GM12878 (cell line): ENCODE data around the gene CNTNAP2. TPM values are rescaled to one million over a fixed set of nuclear protein-coding genes. Genes with fewer than 3 reads are reported as not detected.

Source experiments
- ATAC-seq: fragments of 200-7000 bp; cut with Tn5 transposase; 3 replicates; pipeline ENCODE4 v1.9.1; 2020; ENCODE audit warnings: mild to moderate bottlenecking, moderate library complexity
- BruUV-seq: library from RNA; stranded (reverse); fragments of 400-500 nt; replicated peaks from 2 replicates; lab custom pipeline; 2021; lab: Mats Ljungman, UMichigan
- CTCF ChIA-PET: fragments of 300-600 bp; sonication (Branson Sonifier 250); formaldehyde crosslinking; extraction: SDS; loops from one replicate; lab custom pipeline; 2021; ENCODE audit warnings: inconsistent platforms; lab: Yijun Ruan, JAX
- POLR2A ChIA-PET: fragments of 350-600 bp; formaldehyde crosslinking; extraction: SDS; loops from one replicate; lab custom pipeline; 2021; ENCODE audit warnings: inconsistent platforms; lab: Charles Lee
- RAD21 ChIA-PET: fragments of 300-600 bp; sonication (Branson Sonifier 250); formaldehyde crosslinking; loops from one replicate; lab custom pipeline; 2023; ENCODE audit warnings: antibody characterized with exemption; ENCODE audit not compliant: unreplicated experiment; lab: Charles Lee
- SMC1A ChIA-PET: fragments of 300-600 bp; sonication (Branson Sonifier 250); formaldehyde crosslinking; loops from one replicate; lab custom pipeline; 2023; ENCODE audit not compliant: unreplicated experiment, uncharacterized antibody; lab: Charles Lee
- DNase-seq: peaks from one replicate; pipeline ENCODE4 v3.0.0-alpha.2; 2011; ENCODE audit warnings: low read depth, low spot score
- FAIRE-seq: peaks from 3 replicates; lab custom pipeline; 2011; peaks lifted over from hg19 to GRCh38; lab: Jason Lieb, UNC
- H2AFZ ChIP-seq: 2 replicates; pipeline ENCODE4 v1.6.0; 2011; ENCODE audit warnings: low read depth, low read length, control low read depth; ENCODE audit not compliant: control insufficient read depth
- H3K27ac ChIP-seq: 2 replicates; pipeline ENCODE4 v1.5.1; 2011; ENCODE audit warnings: control low read depth; ENCODE audit not compliant: control insufficient read depth, insufficient read depth
- H3K27me3 ChIP-seq, 2 experiments: replicated peaks in 1 of 2; 2 replicates each; pipeline versions ENCODE4 v1.6.0 to v1.6.1; 2011; ENCODE audit warnings: low read length in 1 of 2; ENCODE audit not compliant: control insufficient read depth in 2 of 2, insufficient read depth in 2 of 2
- H3K36me3 ChIP-seq, 2 experiments: 2 replicates each; pipeline ENCODE4 v1.5.1; 2011; ENCODE audit warnings: low read length in 1 of 2; ENCODE audit not compliant: control insufficient read depth in 2 of 2, insufficient read depth in 2 of 2
- H3K4me1 ChIP-seq: 2 replicates; pipeline ENCODE4 v1.6.1; 2011; ENCODE audit warnings: mild to moderate bottlenecking, low read length, moderate library complexity, mixed read lengths; ENCODE audit not compliant: control insufficient read depth, insufficient read depth
- H3K4me2 ChIP-seq: 2 replicates; pipeline ENCODE4 v1.6.0; 2011; ENCODE audit warnings: control low read depth; ENCODE audit not compliant: control insufficient read depth, insufficient read depth
- H3K4me3 ChIP-seq: fragments of 200-600 bp; sonication (generic); 2 replicates; pipeline ENCODE4 v1.5.1; 2016
- H3K79me2 ChIP-seq: 2 replicates; pipeline ENCODE4 v1.6.0; 2011; ENCODE audit warnings: low read length; ENCODE audit not compliant: control insufficient read depth, insufficient read depth
- H3K9ac ChIP-seq: 2 replicates; pipeline ENCODE4 v1.8.0; 2011; ENCODE audit warnings: low read length, control low read depth, mixed read lengths; ENCODE audit not compliant: control insufficient read depth, insufficient read depth
- H3K9me3 ChIP-seq: replicated peaks from 3 replicates; pipeline ENCODE4 v1.5.1; 2011; ENCODE audit warnings: mild to moderate bottlenecking, low read length; ENCODE audit not compliant: control insufficient read depth, insufficient read depth
- H4K20me1 ChIP-seq: 2 replicates; pipeline ENCODE4 v1.6.0; 2011; ENCODE audit not compliant: control insufficient read depth, insufficient read depth
- BACH1 ChIP-seq: fragments of 450-650 bp; IDR thresholded peaks from 2 replicates; pipeline ENCODE4 v1.6.1; 2017; ENCODE audit warnings: mild to moderate bottlenecking, borderline replicate concordance
- WGBS: methylation state at CpG from one replicate; pipeline ENCODE4 v1.1.6; 2016; ENCODE audit warnings: low lambda C conversion rate; ENCODE audit not compliant: insufficient replicate concordance, insufficient coverage; ENCODE audit errors: missing lambda C conversion rate; 5-methylcytosine and 5-hydroxymethylcytosine counted together
- in situ Hi-C: fragments of 300-500 bp; cut with MboI; formaldehyde crosslinking; loops from 9 replicates; pipeline ENCODE4 v1.14.3; 2018; ENCODE audit warnings: mixed read lengths
- intact Hi-C: fragments of 100-400 bp; cut with micrococcal nuclease; formaldehyde crosslinking; loops from one replicate; pipeline ENCODE4 v1.14.2; 2022; ENCODE audit not compliant: unreplicated experiment
- polyA plus RNA-seq, 11 experiments: library from polyadenylated mRNA; depleted of rRNA in 4 of 11; unstranded in 6 of 11; stranded (reverse) in 5 of 11; fragments of >200 nt; fragmentation: Nextera tagmentation in 4 of 11; fragmentation: Illumina TruSeq in 1 of 11; extraction: Ambion mirVana in 4 of 11; extraction: Trizol in 1 of 11; gene quantifications; 1 replicate in 1 of 11; 2 replicates in 10 of 11; pipeline versions ENCODE4 v1.2.1 to v1.2.3, GENCODE V29; 2011 to 2016; ENCODE audit warnings: inconsistent platforms in 2 of 11, missing spikeins in 2 of 11, low read depth in 1 of 11
- total RNA-seq, 4 experiments: library from RNA; depleted of rRNA in 3 of 4; stranded (reverse); fragments of >200 nt in 3 of 4; fragmentation: Illumina TruSeq in 1 of 4; extraction: Trizol in 1 of 4; gene quantifications; 2 replicates each; pipeline versions ENCODE4 v1.2.1 to v1.2.3, GENCODE V29; 2013 to 2021
- TF ChIP-seq, protein P1 (sequence below): fragments of 450-650 bp; IDR thresholded peaks from 2 replicates; pipeline ENCODE4 v1.6.1; 2016; ENCODE audit warnings: mild to moderate bottlenecking
- TF ChIP-seq, protein P2 (sequence below): fragments of 450-650 bp; conservative IDR thresholded peaks from 2 replicates; pipeline ENCODE4 v1.6.1; 2017; ENCODE audit warnings: mild to moderate bottlenecking, moderate library complexity
- TF ChIP-seq, protein P3 (sequence below): fragments of 150-350 bp; IDR thresholded peaks from 2 replicates; pipeline ENCODE4 v1.6.1; 2016; ENCODE audit warnings: low read depth, low read length

Gene CNTNAP2
- total and polyA plus RNA-seq, 10 of the 15 experiments (the other 5 are each of a cell fraction or from before 2014, with no cell fraction given) = 0.03 to 0.08 (median 0.03) TPM; not detected in 7

DNA sequence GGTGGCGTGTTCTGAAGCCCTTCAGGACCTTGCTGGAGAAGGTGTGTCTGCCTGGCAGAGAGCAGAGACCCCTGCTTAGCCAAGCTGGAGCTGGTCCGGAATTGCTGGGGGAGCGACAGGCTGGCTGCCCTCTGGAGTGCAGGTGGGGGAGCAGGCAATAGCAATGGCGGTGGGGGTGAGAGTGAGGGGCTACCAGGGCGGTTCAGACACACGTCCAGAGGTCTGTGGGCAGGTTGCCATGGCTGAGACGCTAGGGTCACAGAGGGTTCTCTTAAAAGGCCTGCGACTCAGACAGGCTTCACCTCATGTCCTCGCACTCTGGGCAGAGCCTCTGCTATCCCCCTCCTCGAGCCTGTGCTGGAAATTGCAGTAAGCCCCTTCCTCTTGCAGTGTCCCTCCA lies 2144.9 kb downstream of the CNTNAP2 start:
- no peak for DNase-seq

More for the DNA sequence above, 2144.9 kb downstream of the CNTNAP2 start:
- Histone ChIP-seq H3K27me3 (no peaks in the 10 kb centered on the region; a peak in 1 of 4 replicates), H3K9me3 (no peaks in the 10 kb centered on the region), H3K4me2 (no peak overlapping the region), H3K4me3 (no peak overlapping the region)
- TF ChIP-seq, protein P1, sequence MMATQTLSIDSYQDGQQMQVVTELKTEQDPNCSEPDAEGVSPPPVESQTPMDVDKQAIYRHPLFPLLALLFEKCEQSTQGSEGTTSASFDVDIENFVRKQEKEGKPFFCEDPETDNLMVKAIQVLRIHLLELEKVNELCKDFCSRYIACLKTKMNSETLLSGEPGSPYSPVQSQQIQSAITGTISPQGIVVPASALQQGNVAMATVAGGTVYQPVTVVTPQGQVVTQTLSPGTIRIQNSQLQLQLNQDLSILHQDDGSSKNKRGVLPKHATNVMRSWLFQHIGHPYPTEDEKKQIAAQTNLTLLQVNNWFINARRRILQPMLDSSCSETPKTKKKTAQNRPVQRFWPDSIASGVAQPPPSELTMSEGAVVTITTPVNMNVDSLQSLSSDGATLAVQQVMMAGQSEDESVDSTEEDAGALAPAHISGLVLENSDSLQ = no peak
- TF ChIP-seq, protein P2, sequence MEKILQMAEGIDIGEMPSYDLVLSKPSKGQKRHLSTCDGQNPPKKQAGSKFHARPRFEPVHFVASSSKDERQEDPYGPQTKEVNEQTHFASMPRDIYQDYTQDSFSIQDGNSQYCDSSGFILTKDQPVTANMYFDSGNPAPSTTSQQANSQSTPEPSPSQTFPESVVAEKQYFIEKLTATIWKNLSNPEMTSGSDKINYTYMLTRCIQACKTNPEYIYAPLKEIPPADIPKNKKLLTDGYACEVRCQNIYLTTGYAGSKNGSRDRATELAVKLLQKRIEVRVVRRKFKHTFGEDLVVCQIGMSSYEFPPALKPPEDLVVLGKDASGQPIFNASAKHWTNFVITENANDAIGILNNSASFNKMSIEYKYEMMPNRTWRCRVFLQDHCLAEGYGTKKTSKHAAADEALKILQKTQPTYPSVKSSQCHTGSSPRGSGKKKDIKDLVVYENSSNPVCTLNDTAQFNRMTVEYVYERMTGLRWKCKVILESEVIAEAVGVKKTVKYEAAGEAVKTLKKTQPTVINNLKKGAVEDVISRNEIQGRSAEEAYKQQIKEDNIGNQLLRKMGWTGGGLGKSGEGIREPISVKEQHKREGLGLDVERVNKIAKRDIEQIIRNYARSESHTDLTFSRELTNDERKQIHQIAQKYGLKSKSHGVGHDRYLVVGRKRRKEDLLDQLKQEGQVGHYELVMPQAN = no peak
- no peak for TF ChIP-seq BACH1
- TF ChIP-seq, protein P3, sequence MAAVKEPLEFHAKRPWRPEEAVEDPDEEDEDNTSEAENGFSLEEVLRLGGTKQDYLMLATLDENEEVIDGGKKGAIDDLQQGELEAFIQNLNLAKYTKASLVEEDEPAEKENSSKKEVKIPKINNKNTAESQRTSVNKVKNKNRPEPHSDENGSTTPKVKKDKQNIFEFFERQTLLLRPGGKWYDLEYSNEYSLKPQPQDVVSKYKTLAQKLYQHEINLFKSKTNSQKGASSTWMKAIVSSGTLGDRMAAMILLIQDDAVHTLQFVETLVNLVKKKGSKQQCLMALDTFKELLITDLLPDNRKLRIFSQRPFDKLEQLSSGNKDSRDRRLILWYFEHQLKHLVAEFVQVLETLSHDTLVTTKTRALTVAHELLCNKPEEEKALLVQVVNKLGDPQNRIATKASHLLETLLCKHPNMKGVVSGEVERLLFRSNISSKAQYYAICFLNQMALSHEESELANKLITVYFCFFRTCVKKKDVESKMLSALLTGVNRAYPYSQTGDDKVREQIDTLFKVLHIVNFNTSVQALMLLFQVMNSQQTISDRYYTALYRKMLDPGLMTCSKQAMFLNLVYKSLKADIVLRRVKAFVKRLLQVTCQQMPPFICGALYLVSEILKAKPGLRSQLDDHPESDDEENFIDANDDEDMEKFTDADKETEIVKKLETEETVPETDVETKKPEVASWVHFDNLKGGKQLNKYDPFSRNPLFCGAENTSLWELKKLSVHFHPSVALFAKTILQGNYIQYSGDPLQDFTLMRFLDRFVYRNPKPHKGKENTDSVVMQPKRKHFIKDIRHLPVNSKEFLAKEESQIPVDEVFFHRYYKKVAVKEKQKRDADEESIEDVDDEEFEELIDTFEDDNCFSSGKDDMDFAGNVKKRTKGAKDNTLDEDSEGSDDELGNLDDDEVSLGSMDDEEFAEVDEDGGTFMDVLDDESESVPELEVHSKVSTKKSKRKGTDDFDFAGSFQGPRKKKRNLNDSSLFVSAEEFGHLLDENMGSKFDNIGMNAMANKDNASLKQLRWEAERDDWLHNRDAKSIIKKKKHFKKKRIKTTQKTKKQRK = no peak
- TF ChIP-seq, all 136 proteins: peak for 0
- in situ Hi-C loops (loop anchor here (25.0 kb wide), 1 partner anchor 226 kb away; no protein-coding TSS in a partner anchor), intact Hi-C loops (loop anchor here (10.0 kb wide), 1 partner anchor 1017 kb away; no protein-coding TSS in a partner anchor)
- SMC1A ChIA-PET = no interaction called here
- H4K20me1 ChIP-seq = no peaks in the 10 kb centered on the region
- no peaks in the 10 kb centered on the region for H3K36me3 ChIP-seq
- no peaks in the 10 kb centered on the region for H3K79me2 ChIP-seq
- CTCF ChIA-PET = interaction anchor here (0.6 to 1.8 kb wide), 4 partner anchors 12 to 118 kb away, joined by 3 to 9 read pairs (median 6); no protein-coding TSS in a partner anchor
- no TSS peak for BruUV-seq
- FAIRE-seq = no peak
- H3K27ac ChIP-seq = no peak overlapping the region
- no peak overlapping the region for H2AFZ ChIP-seq
- no peaks in the 10 kb centered on the region for H3K4me1 ChIP-seq
- POLR2A ChIA-PET = no interaction called here
- RAD21 ChIA-PET = no interaction called here
- 44% methylated on average over 10 of the region's 10 CpGs for WGBS
- ATAC-seq = no peak
- H3K9ac ChIP-seq = no peak overlapping the region
